ENCODE results near the gene ZNF462.

ZNF462 gene

DNA sequence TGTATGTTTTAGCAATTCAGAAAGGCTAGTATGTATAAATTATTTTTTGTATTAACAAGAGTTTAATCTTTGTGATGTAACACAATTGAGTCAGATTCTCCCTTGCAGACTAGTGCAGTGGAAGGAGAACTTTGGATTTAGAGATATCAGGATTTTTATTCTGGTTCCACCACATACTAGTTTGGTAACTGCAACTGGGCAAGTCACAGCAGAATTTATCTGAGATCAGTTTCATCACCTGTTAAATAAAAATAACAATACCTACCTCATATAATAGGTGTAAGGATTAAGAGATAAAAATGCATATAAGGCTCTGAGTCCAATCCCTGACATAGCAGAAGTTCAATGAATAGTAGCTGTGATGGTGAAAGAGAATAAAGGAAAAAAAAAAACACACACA, 34.0 kb upstream of the ZNF462 start:
- Histone ChIP-seq H3F3A (ENCODE audit: low read depth) (no peaks in the 10 kb centered on the region), H3K9me3 (ENCODE audit: insufficient read depth, low read depth, low read length) (no peaks in the 10 kb centered on the region)

DNA sequence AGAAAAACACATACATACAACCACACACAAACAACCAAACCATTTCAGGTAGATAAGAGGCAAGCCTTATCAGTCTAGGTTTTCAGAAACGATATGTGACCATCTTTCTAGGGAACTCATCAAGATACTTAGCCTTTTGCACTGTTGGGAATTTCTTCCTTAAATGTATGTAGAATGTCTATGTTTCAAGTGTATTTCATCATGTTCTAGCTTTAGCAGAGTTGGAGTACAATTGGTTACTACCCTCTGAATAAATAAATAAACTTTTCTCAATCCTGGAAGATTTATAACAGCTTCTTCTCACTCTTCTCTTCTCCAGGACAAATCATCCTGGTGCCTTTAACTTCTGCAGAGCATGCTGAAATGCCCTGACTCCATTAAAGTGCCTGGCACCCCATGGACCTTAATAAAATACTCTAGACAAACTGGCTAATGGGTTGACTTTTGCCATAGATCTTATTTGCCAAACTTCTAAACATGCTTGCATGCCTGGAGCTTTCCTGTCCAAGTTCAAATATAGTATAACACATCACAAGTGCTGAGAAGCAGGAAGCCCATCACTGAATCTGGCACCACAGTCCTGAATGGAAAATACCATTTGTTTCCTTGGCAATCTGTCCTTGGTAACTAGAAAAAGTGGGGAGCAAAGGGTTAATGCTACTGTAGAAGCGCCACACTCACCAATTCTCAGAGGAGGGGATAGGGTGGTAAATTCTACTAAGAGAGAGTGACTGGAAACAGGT, 33.1 kb upstream of the ZNF462 start:
- Histone ChIP-seq H3K4me1 (ENCODE audit: insufficient read depth, low read length, poor library complexity, severe bottlenecking) (peaks cover 6% of the 10 kb centered on the region), H3F3A (ENCODE audit: low read depth) (no peaks in the 10 kb centered on the region), H3K4me2 (ENCODE audit: low read depth, low read length, poor library complexity, severe bottlenecking) (no peak overlapping the region), H2AFZ (ENCODE audit: low read length) (no peak overlapping the region), H3K27me3 (ENCODE audit: insufficient read depth, low read length, poor library complexity, severe bottlenecking) (no peaks in the 10 kb centered on the region), H3K79me2 (ENCODE audit: insufficient read depth, low read length) (no peaks in the 10 kb centered on the region), H3K9ac (ENCODE audit: low read depth, low read length, poor library complexity, severe bottlenecking) (no peak overlapping the region), H4K20me1 (ENCODE audit: insufficient read depth, low read length, poor library complexity, severe bottlenecking) (no peaks in the 10 kb centered on the region), H3K9me3 (ENCODE audit: insufficient read depth, low read depth, low read length) (no peaks in the 10 kb centered on the region), H3K36me3 (ENCODE audit: insufficient read depth, low read length) (no peaks in the 10 kb centered on the region), H3K4me3 (ENCODE audit: low read length, poor library complexity, severe bottlenecking) (no peak overlapping the region), H3K9me2 (replicated peaks; ENCODE audit: low read depth, low read length) (no peaks in the 10 kb centered on the region)
- TF ChIP-seq, protein P1, sequence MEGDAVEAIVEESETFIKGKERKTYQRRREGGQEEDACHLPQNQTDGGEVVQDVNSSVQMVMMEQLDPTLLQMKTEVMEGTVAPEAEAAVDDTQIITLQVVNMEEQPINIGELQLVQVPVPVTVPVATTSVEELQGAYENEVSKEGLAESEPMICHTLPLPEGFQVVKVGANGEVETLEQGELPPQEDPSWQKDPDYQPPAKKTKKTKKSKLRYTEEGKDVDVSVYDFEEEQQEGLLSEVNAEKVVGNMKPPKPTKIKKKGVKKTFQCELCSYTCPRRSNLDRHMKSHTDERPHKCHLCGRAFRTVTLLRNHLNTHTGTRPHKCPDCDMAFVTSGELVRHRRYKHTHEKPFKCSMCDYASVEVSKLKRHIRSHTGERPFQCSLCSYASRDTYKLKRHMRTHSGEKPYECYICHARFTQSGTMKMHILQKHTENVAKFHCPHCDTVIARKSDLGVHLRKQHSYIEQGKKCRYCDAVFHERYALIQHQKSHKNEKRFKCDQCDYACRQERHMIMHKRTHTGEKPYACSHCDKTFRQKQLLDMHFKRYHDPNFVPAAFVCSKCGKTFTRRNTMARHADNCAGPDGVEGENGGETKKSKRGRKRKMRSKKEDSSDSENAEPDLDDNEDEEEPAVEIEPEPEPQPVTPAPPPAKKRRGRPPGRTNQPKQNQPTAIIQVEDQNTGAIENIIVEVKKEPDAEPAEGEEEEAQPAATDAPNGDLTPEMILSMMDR (conservative IDR thresholded peaks at IDR 0.05; ENCODE audit: low read length): no peak
- no peak for TF ChIP-seq EZH2phosphoT487 (IDR thresholded peaks at IDR 0.05; ENCODE audit: borderline replicate concordance)

More for the DNA sequence above, 34.0 kb upstream of the ZNF462 start:
- Histone ChIP-seq H3K79me2 (ENCODE audit: insufficient read depth, low read length) (no peaks in the 10 kb centered on the region), H3K9me2 (replicated peaks; ENCODE audit: low read depth, low read length) (no peaks in the 10 kb centered on the region), H3K4me3 (ENCODE audit: low read length, poor library complexity, severe bottlenecking) (no peak overlapping the region), H3K9ac (ENCODE audit: low read depth, low read length, poor library complexity, severe bottlenecking) (no peak overlapping the region), H3K27me3 (ENCODE audit: insufficient read depth, low read length, poor library complexity, severe bottlenecking) (no peaks in the 10 kb centered on the region), H4K20me1 (ENCODE audit: insufficient read depth, low read length, poor library complexity, severe bottlenecking) (no peaks in the 10 kb centered on the region), H3K4me1 (ENCODE audit: insufficient read depth, low read length, poor library complexity, severe bottlenecking) (peaks cover 6% of the 10 kb centered on the region), H3K4me2 (ENCODE audit: low read depth, low read length, poor library complexity, severe bottlenecking) (no peak overlapping the region), H2AFZ (ENCODE audit: low read length) (no peak overlapping the region), H3K36me3 (ENCODE audit: insufficient read depth, low read length) (no peaks in the 10 kb centered on the region)
- TF ChIP-seq EZH2phosphoT487 (IDR thresholded peaks at IDR 0.05; ENCODE audit: borderline replicate concordance): no peak
- TF ChIP-seq, protein P1 (conservative IDR thresholded peaks at IDR 0.05; ENCODE audit: low read length): no peak

DNA sequence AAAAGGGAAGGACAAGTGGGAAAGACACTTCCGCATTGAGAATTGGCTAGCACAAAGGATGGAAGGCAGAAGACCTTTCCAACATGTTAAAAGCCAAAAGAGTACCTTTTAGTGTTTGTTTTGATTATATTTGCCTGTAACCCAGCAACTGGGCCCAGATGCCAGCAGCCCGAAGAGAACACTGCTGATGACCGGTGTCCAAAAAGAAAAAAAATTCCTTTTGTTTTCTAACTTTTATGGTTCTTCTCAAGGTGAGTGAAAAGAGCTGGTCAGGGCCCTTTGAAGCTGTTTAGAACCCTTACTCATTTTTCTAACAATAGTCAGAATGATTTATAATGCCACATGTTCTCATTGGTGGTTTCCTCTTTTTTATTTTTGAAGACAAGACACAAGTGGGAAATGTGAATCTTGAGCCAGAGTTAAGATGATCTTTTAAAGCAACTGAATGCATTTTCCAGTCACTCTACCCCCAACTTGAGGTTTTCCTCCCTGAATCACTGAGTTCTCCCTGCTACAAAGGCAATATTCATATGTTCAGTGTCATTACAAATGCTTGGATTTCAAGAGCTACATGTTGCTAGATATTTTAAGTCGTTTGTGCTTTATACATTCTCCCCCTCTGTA, 32.3 kb upstream of the ZNF462 start:
- no peak overlapping the region for H3K4me2 ChIP-seq (ENCODE audit: low read depth, low read length, poor library complexity, severe bottlenecking)

More for the DNA sequence above, 32.3 kb upstream of the ZNF462 start:
- Histone ChIP-seq H3F3A (ENCODE audit: low read depth) (no peaks in the 10 kb centered on the region), H3K9me3 (ENCODE audit: insufficient read depth, low read depth, low read length) (no peaks in the 10 kb centered on the region), H3K36me3 (ENCODE audit: insufficient read depth, low read length) (no peaks in the 10 kb centered on the region), H3K4me1 (ENCODE audit: insufficient read depth, low read length, poor library complexity, severe bottlenecking) (peaks cover 6% of the 10 kb centered on the region), H3K4me3 (ENCODE audit: low read length, poor library complexity, severe bottlenecking) (no peak overlapping the region), H2AFZ (ENCODE audit: low read length) (no peak overlapping the region), H3K9ac (ENCODE audit: low read depth, low read length, poor library complexity, severe bottlenecking) (no peak overlapping the region), H4K20me1 (ENCODE audit: insufficient read depth, low read length, poor library complexity, severe bottlenecking) (no peaks in the 10 kb centered on the region), H3K79me2 (ENCODE audit: insufficient read depth, low read length) (no peaks in the 10 kb centered on the region), H3K9me2 (replicated peaks; ENCODE audit: low read depth, low read length) (no peaks in the 10 kb centered on the region), H3K27me3 (ENCODE audit: insufficient read depth, low read length, poor library complexity, severe bottlenecking) (no peaks in the 10 kb centered on the region)
- TF ChIP-seq, protein P1 (conservative IDR thresholded peaks at IDR 0.05; ENCODE audit: low read length): no peak
- TF ChIP-seq EZH2phosphoT487 (IDR thresholded peaks at IDR 0.05; ENCODE audit: borderline replicate concordance): no peak

Measured in Loucy (cell line).